ENCODE results near the gene PPP2R2B.

Gene PPP2R2B

GRCh38 chr5:146878476-146879172 is at the start of gene PPP2R2B:
Gene PPP2R2B, minus strand, starts transcription at chr5:146878757.
- peak; percentile 39 for DNase-seq

DNA sequence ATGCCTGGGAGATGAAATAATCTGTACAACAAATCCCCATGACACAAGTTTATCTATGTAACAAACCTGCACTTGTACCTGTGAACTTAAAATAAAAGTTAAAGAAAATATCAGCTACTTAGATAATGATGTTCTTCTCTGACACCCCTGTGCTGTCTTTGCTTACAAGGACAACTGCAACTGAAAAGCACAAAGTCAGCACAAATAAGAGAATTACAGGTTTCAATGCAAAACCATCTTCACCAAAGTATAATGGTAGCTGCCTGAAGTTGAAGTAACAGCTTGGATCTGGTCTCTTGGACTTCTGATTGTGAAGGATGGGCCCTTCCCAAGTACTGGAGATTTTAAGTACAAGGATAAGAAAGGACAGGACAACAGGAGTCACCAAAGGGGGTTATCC is 45.6 kb upstream of the PPP2R2B start:
- DNase-seq: no peak

DNA sequence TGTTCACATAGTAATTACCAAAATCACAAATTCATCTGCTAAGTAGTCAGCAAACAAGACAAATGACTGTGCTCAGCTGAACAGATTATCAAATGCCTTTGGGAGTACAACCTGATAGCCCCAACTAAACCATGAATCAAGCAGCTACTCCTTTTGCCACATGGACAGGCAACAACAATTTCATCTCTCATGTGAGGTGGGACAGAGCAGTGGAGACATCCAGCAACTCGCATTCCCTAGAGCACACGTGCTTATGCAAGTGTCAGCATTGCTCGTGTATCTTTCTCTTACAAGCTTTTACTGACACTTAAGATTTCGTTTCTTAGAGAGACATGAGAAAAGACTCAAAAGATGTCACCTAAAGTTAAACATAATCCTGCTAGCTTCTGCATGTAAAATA is 42.7 kb upstream of the PPP2R2B start:
- DNase-seq: no peak

- DNase-seq: no peak
These were observed 41.9 kb upstream of the PPP2R2B start for GRCh38 chr5:146920351-146920881.

DNA sequence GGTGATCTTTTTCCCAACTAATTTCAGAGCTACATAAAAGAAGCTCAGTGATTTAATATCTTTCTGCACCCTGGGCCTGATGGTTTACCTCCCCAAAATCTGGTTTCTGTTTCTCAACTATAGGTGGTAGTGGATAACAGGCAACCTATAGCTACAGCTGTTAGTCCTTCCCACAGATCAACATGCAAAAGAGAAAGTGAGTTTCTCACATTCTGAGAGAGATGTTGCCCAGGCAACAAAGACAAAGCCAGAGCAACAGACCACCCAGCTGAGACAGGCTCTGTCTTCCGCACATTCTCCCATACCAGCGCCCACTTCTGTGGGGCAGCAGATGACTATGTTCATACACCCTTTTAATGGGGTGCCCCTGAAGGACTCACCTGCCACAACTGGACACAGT is 40.7 kb upstream of the PPP2R2B start:
- no peak for DNase-seq

GRCh38 chr5:146917931-146918330 is 39.4 kb upstream of the PPP2R2B start:
- no peak for DNase-seq

DNA sequence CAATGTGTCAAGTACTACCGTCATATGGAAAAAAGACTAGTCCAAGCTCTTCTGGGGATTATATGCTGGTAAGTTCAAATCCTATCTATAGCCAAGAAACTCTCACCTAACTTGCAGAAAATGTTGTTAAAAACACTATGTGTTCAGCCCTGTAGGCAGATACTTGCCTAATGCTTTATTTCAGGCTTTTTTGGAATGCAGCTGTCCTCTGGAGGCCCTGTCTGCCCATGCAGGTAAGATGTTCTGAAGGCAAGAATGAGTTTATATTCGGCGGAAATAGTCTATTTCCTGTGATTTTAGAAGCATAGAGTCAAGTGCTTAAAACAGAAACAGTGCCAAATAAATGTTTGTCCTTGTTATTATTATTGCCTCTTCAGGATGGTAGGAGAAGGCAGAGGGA is 34.3 kb upstream of the PPP2R2B start:
- DNase-seq: no peak

DNA sequence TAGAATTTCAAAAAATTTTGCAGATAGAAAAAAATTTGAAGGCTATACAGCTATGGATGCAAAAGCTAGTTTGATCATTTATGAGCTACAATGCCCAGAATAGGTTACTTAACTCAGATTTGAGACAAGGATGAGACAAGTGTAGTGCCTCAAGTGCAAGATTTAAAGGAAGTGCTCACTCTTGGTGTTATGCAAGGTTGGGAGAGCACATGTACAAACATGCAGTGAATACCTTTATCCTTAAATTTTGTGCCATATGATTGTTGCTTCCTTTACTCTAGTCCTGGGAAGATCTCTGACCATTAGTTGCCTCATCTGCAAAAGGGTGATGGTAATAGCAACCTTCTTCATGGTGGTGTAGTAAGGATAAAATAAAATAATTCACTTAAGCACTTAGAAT is 31.7 kb upstream of the PPP2R2B start:
- DNase-seq: no peak

GRCh38 chr5:146909255-146910068 is 30.9 kb upstream of the PPP2R2B start:
- DNase-seq: no peak

DNA sequence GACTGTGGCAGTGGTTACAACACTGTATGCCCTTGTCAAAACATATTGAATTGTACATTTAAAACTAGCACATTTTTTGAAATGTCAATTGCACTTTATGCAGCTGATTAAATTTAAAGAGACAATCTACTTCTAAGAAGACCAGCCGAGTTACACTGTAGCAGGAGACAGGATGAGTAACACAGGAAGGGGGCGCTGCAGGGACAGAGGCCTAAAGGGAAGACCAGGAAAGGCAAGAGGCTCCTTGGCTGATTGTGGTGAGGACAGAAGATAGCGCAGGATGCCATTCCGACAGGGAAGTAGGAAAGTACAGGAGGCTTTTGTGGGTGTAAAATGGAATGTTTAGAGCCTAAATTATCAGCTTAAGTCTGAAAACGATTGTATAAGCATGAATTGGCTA is 28.2 kb upstream of the PPP2R2B start:
- no peak for DNase-seq

GRCh38 chr5:146904890-146905289 is 26.3 kb upstream of the PPP2R2B start:
- no peak for DNase-seq

GRCh38 chr5:146903789-146904188 is 25.2 kb upstream of the PPP2R2B start:
- DNase-seq: no peak

- no peak for DNase-seq
These were observed 23.9 kb upstream of the PPP2R2B start for GRCh38 chr5:146902471-146902870.

- DNase-seq: no peak
These were observed 18.5 kb upstream of the PPP2R2B start for GRCh38 chr5:146897061-146897460.

GRCh38 chr5:146894753-146895521 is 16.4 kb upstream of the PPP2R2B start:
- no peak for DNase-seq

DNA sequence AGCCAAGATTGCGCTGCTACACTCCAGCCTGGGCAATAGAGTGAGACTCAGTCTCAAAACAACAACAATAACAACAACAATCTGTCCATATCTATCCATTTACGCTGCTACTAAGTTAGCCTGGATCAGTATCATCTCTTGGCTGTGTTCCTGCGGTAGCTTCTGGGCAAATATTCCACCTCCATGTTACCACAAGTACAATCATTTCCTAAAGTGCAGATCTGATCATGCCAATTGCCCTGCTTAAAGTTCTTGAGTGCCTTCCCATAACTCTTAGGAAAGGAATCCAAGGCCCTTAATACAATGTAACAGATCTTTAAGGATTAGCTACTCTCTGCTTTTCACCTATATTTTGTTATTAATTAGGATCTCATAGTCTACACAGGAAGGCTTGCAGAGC is 15.4 kb upstream of the PPP2R2B start:
- DNase-seq: no peak

DNA sequence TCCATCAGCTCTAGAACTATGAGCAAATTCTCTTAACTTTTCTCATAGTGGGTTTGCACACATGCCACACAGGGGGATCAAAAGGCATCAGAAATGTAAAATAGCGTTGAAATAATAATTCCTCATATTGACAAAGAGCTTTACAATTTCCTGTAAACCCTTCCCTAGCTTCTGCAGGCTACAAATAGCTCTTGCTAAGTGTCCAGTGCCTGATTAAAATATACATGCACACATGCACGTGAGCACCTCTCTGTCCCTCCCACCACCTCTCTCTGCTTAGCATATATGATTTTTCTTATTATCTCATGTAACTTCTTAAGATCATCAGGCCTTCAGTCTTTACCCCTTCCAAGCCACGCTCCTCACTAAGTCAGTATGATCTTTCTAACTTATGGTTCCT is 13.7 kb upstream of the PPP2R2B start:
- no peak for DNase-seq

GRCh38 chr5:146891511-146891910 is 13.0 kb upstream of the PPP2R2B start:
- no peak for DNase-seq

GRCh38 chr5:146890731-146891440 is 12.3 kb upstream of the PPP2R2B start:
- no peak for DNase-seq

GRCh38 chr5:146890066-146890465 is 11.5 kb upstream of the PPP2R2B start:
- no peak for DNase-seq

GRCh38 chr5:146889169-146889568 is 10.6 kb upstream of the PPP2R2B start:
- DNase-seq: no peak

DNA sequence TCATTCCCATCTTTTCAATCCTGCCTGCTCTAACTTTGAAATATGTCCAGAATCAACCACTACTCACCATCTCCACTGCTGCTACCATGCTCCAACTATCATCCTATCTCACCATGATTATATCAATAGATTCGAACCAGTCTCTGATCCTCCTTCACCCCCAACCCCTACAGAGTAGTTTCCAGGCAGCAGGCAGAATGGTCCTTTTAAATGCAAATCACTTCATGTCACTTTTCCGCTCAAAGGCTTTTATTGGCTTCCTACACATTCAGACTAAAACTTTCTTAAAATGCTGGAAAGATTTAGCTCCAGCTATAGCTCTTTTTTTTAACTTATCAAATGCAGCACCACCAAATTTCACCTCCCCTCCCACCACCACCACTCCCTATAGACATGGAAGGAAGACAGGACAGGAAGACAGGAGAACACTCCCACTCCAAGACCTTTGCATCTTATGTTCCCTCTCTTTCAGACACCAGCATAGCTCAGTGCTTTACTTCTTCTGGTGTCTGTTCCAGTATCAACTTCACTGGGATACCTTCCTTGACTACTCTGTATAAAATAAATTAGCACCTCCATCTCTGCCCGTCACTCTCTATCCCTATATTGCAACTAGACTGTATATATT is 9.9 kb upstream of the PPP2R2B start:
- DNase-seq: no peak

Measured in NCI-H446 treated with DMSO at 0.1 percent for 48 hours (cell line).